ENCODE measurements around the gene CD300H. TPM values are rescaled to one million over a fixed set of nuclear protein-coding genes. Genes with fewer than 3 reads are reported as not detected.
A peak's percentile ranks its signal among the peaks of the same experiment; 100 is the strongest.

Gene CD300H
- total RNA-seq, 3 donors from 2014 or later: 1.5 TPM; not detected in 2

- Histone ChIP-seq H3K9me3 (no peaks in the 10 kb centered on the region), H3K4me3 (peak within 1 kb of the TSS in 1 of 3 donors; percentile 21), H3K27me3 (no peaks in the 10 kb centered on the region), H3K36me3 (no peaks in the 10 kb centered on the region), H3K27ac (no peak within 1 kb of the TSS), H3K4me1 (no peaks in the 10 kb centered on the region)
- intact Hi-C loops (cut with DNase I; ENCODE audit: low total_unique reads): no loop called here
- no peak for DNase-seq (ENCODE audit: low spot score in 2 of 2)
- TF ChIP-seq POLR2A (IDR thresholded peaks at IDR 0.05) (no peak), POLR2AphosphoS5 (IDR thresholded peaks at IDR 0.05) (no peak), CTCF (IDR thresholded peaks at IDR 0.05) (no peak)
Measured at GRCh38 chr17:74545843-74546230, 21.5 kb downstream of the CD300H start, which contains the start of gene CD300C. TSS of gene CD300C (minus strand) at chr17:74546115. CDS start at chr17:74545782, 333 bp downstream.

GRCh38 chr17:74544991-74545842 is 22.1 kb downstream of the CD300H start:
- intact Hi-C loops (cut with DNase I; ENCODE audit: low total_unique reads): no loop called here
- Histone ChIP-seq H3K27ac (no peak overlapping the region), H3K4me3 (peak overlapping the region in 1 of 3 donors; percentile 21)

GRCh38 chr17:74543891-74544760 is 23.2 kb downstream of the CD300H start:
- H3K4me3 ChIP-seq: no peak overlapping the region
- no peak for TF ChIP-seq POLR2AphosphoS5 (IDR thresholded peaks at IDR 0.05)
- no peak for TF ChIP-seq POLR2A (IDR thresholded peaks at IDR 0.05)
- peaks cover 0 to 3% of the 10 kb centered on the region in 2 donors for H3K27me3 ChIP-seq
- no peaks in the 10 kb centered on the region for H3K9me3 ChIP-seq
- H3K27ac ChIP-seq: no peak overlapping the region
- no peak for DNase-seq (ENCODE audit: low spot score in 2 of 2)
- no peaks in the 10 kb centered on the region for H3K4me1 ChIP-seq
- H3K36me3 ChIP-seq: no peaks in the 10 kb centered on the region
- intact Hi-C loops (cut with DNase I; ENCODE audit: low total_unique reads): no loop called here

More at GRCh38 chr17:74544991-74545842, 22.1 kb downstream of the CD300H start:
- H3K27me3 ChIP-seq: no peaks in the 10 kb centered on the region
- no peaks in the 10 kb centered on the region for H3K9me3 ChIP-seq
- H3K4me1 ChIP-seq: no peaks in the 10 kb centered on the region
- H3K36me3 ChIP-seq: no peaks in the 10 kb centered on the region
- DNase-seq (ENCODE audit: low spot score in 2 of 2): no peak
- no peak for TF ChIP-seq CTCF (IDR thresholded peaks at IDR 0.05)
- no peak for TF ChIP-seq POLR2A (IDR thresholded peaks at IDR 0.05)
- TF ChIP-seq POLR2AphosphoS5 (IDR thresholded peaks at IDR 0.05): no peak

GRCh38 chr17:74543406-74543805 is 23.9 kb downstream of the CD300H start:
- Histone ChIP-seq H3K4me3 (no peak overlapping the region), H3K36me3 (no peaks in the 10 kb centered on the region), H3K4me1 (no peaks in the 10 kb centered on the region), H3K9me3 (no peaks in the 10 kb centered on the region), H3K27me3 (peaks cover 0 to 3% of the 10 kb centered on the region in 2 donors), H3K27ac (no peak overlapping the region)
- no peak for TF ChIP-seq POLR2A (IDR thresholded peaks at IDR 0.05)
- no peak for DNase-seq (ENCODE audit: low spot score in 2 of 2)
- intact Hi-C loops (cut with DNase I; ENCODE audit: low total_unique reads): no loop called here

- intact Hi-C loops (cut with DNase I; ENCODE audit: low total_unique reads): no loop called here
- H3K9me3 ChIP-seq: no peaks in the 10 kb centered on the region
- H3K4me3 ChIP-seq: no peak overlapping the region
- H3K27me3 ChIP-seq: peaks cover 0 to 3% of the 10 kb centered on the region in 2 donors
- TF ChIP-seq CTCF (IDR thresholded peaks at IDR 0.05): no peak
- H3K27ac ChIP-seq: no peak overlapping the region
- no peaks in the 10 kb centered on the region for H3K4me1 ChIP-seq
- DNase-seq (ENCODE audit: low spot score in 2 of 2): no peak
- H3K36me3 ChIP-seq: no peaks in the 10 kb centered on the region
Measured at GRCh38 chr17:74542727-74543383, 24.5 kb downstream of the CD300H start.

All from breast epithelium (tissue), 4 donors.